CD4-positive, alpha-beta memory T cell (primary cell): ENCODE data around the gene VSTM2B. TPM values are rescaled to one million over a fixed set of nuclear protein-coding genes. Genes with fewer than 3 reads are reported as not detected.

Source experiments
- CTCF ChIA-PET: fragments of 350-600 bp; sonication (Branson Sonifier 250); formaldehyde crosslinking; loops from one replicate; lab custom pipeline; 2021; ENCODE audit warnings: inconsistent platforms; ENCODE audit not compliant: partially characterized antibody; lab: Charles Lee
- POLR2A ChIA-PET: fragments of 350-600 bp; sonication (Branson Sonifier 250); formaldehyde crosslinking; loops from one replicate; lab custom pipeline; 2021; ENCODE audit not compliant: partially characterized antibody; lab: Charles Lee
- DNase-seq, 5 donors: peaks; one replicate each; pipeline versions ENCODE4 v3.0.0 to v3.0.0-alpha.2; 2020 to 2022; ENCODE audit warnings: mixed read lengths in 1 of 5
- H3K27ac ChIP-seq: one replicate; pipeline ENCODE4 v1.7.0; 2013; ENCODE audit warnings: low read depth, low read length
- H3K27me3 ChIP-seq: 2 replicates; pipeline ENCODE4 v1.7.0; 2013; ENCODE audit warnings: mild to moderate bottlenecking, low read length, moderate library complexity; ENCODE audit not compliant: insufficient read depth
- H3K36me3 ChIP-seq: 2 replicates; pipeline ENCODE4 v1.7.0; 2013; ENCODE audit warnings: mild to moderate bottlenecking, low read length, moderate library complexity; ENCODE audit not compliant: insufficient read depth
- H3K4me1 ChIP-seq: 2 replicates; pipeline ENCODE4 v1.7.0; 2013; ENCODE audit warnings: mild to moderate bottlenecking, low read length, moderate library complexity; ENCODE audit not compliant: insufficient read depth
- H3K4me3 ChIP-seq, 2 donors: one replicate each; pipeline ENCODE4 v1.7.0; 2013; ENCODE audit warnings: low read length in 2 of 2, mild to moderate bottlenecking in 1 of 2
- H3K9me3 ChIP-seq, 2 donors: one replicate each; pipeline ENCODE4 v1.7.0; 2013; ENCODE audit warnings: low read length in 2 of 2, control low read depth in 1 of 2; ENCODE audit not compliant: control insufficient read depth in 1 of 2
- H3K27ac Mint-ChIP-seq, 7 donors: one replicate each; pipeline ENCODE4 v1.8.0; 2020 to 2021; ENCODE audit warnings: mixed read lengths in 7 of 7, mild to moderate bottlenecking in 6 of 7, inconsistent platforms in 3 of 7, moderate library complexity in 3 of 7
- H3K27me3 Mint-ChIP-seq, 2 donors: one replicate each; pipeline ENCODE4 v1.8.0; 2020 to 2021; ENCODE audit warnings: mixed read lengths in 2 of 2
- H3K36me3 Mint-ChIP-seq, 2 donors: one replicate each; pipeline ENCODE4 v1.8.0; 2020 to 2021; ENCODE audit warnings: mixed read lengths in 2 of 2, inconsistent platforms in 1 of 2, mild to moderate bottlenecking in 1 of 2
- H3K4me1 Mint-ChIP-seq, 4 donors: one replicate each; pipeline ENCODE4 v1.8.0; 2020 to 2021; ENCODE audit warnings: mixed read lengths in 4 of 4, mild to moderate bottlenecking in 1 of 4
- H3K4me3 Mint-ChIP-seq, 8 donors: one replicate each; pipeline ENCODE4 v1.8.0; 2020 to 2021; ENCODE audit warnings: mixed read lengths in 8 of 8, mild to moderate bottlenecking in 7 of 8, moderate library complexity in 6 of 8, inconsistent platforms in 3 of 8
- H3K9me3 Mint-ChIP-seq, 8 donors: one replicate each; pipeline ENCODE4 v1.8.0; 2020 to 2021; ENCODE audit warnings: mixed read lengths in 8 of 8, mild to moderate bottlenecking in 5 of 8, inconsistent platforms in 3 of 8, moderate library complexity in 1 of 8
- intact Hi-C: fragments of 100-400 bp; cut with micrococcal nuclease; formaldehyde crosslinking; loops from one replicate; pipeline ENCODE4 v1.15.1; 2023
- polyA plus RNA-seq, 2 donors: library from polyadenylated mRNA; unstranded; fragments of 300-500 nt; fragmentation: Illumina TruSeq; gene quantifications; one replicate each; pipeline ENCODE4 v1.2.3, GENCODE V29; 2021
- total RNA-seq, 2 experiments: library from RNA; stranded (reverse); gene quantifications; one replicate each; pipeline ENCODE4 v1.2.3, GENCODE V29; 2021

Gene VSTM2B
- total and polyA plus RNA-seq, 4 experiments from 2014 or later = not detected

GRCh38 chr19:29509456-29509855, 16.3 kb upstream of the VSTM2B start:
- Mint-ChIP-seq H3K36me3 (no peaks in the 10 kb centered on the region), H3K27ac (peak overlapping the region in 1 of 7 donors; percentile 76), H3K9me3 (peaks cover 0 to 2% (median 0%) of the 10 kb centered on the region in 8 donors), H3K4me1 (no peaks in the 10 kb centered on the region), H3K27me3 (peaks cover 14 to 18% of the 10 kb centered on the region in 2 donors), H3K4me3 (no peak overlapping the region)
- Histone ChIP-seq H3K36me3 (no peaks in the 10 kb centered on the region), H3K4me1 (no peaks in the 10 kb centered on the region), H3K4me3 (no peak overlapping the region), H3K27me3 (no peaks in the 10 kb centered on the region), H3K27ac (no peak overlapping the region), H3K9me3 (no peaks in the 10 kb centered on the region)
- ChIA-PET POLR2A (no interaction called here), CTCF (no interaction called here)
- intact Hi-C loops = no loop called here
- DNase-seq = no peak

DNA sequence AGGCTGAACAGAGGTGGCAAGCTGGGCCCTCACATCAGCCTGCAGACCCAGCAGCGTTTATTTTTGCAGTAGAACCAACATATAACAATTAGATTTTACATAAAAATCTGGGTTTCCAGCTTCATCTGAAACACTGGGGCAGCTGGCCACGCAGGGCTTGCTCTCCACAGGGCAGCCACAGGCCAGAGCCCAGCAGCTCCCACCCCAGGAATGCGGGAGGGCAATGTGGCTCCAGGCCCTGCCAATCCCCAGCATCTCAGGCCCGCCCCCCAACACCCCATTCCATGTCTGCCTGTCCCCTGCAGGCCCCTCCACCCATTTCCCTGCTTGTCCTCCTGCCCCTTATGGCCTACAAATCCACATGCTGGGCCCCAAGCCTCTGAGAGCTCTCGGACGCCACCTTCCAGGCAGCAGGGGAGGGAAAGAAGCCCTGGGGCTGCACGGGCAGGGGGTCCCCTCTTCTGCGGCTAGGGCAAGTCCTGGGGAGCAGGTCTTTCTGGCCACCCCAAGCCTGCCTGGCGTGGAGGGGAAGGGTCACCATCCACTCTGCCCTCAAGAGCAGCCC, 15.0 kb upstream of the VSTM2B start:
- no peak overlapping the region for H3K4me3 Mint-ChIP-seq
- no peaks in the 10 kb centered on the region for H3K36me3 ChIP-seq
- intact Hi-C loops = no loop called here
- H3K9me3 ChIP-seq = no peaks in the 10 kb centered on the region
- H3K27me3 ChIP-seq = no peaks in the 10 kb centered on the region
- ChIA-PET CTCF (no interaction called here), POLR2A (no interaction called here)
- no peak overlapping the region for H3K27ac ChIP-seq
- H3K4me1 Mint-ChIP-seq = no peaks in the 10 kb centered on the region
- no peaks in the 10 kb centered on the region for H3K4me1 ChIP-seq
- no peak overlapping the region for H3K27ac Mint-ChIP-seq
- no peaks in the 10 kb centered on the region for H3K36me3 Mint-ChIP-seq
- DNase-seq = no peak
- peaks cover 14 to 18% of the 10 kb centered on the region in 2 donors for H3K27me3 Mint-ChIP-seq
- no peak overlapping the region for H3K4me3 ChIP-seq
- H3K9me3 Mint-ChIP-seq = peaks cover 0 to 4% (median 0%) of the 10 kb centered on the region in 8 donors

DNA sequence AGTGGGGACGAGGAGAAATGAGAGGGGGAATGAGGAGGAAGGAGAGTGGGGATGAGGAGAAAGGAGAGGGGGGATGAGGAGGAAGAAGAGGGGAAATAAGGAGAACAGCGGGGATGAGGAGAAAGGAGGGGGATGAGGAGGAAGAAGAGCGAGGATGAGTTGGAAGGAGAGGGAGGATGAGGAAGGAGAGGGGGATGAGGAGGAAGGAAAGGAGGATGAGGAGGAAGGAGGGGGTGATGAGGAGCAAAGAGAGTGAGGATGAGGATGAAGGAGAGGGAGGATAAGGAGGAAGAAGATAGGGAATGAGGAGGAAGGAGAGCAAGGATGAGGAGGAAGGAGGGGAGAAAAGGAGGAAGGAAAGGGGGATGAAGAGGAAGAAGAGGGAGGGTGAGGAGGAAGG, 14.0 kb upstream of the VSTM2B start:
- Histone ChIP-seq H3K4me3 (no peak overlapping the region), H3K4me1 (no peaks in the 10 kb centered on the region), H3K27me3 (no peaks in the 10 kb centered on the region), H3K36me3 (no peaks in the 10 kb centered on the region), H3K9me3 (no peaks in the 10 kb centered on the region), H3K27ac (no peak overlapping the region)
- intact Hi-C loops = no loop called here
- H3K4me1 Mint-ChIP-seq = no peaks in the 10 kb centered on the region
- no peak for DNase-seq
- no peak overlapping the region for H3K27ac Mint-ChIP-seq
- H3K36me3 Mint-ChIP-seq = no peaks in the 10 kb centered on the region
- CTCF ChIA-PET = no interaction called here
- H3K4me3 Mint-ChIP-seq = no peak overlapping the region
- H3K9me3 Mint-ChIP-seq = peaks cover 0 to 4% (median 0%) of the 10 kb centered on the region in 8 donors
- peaks cover 14 to 18% of the 10 kb centered on the region in 2 donors for H3K27me3 Mint-ChIP-seq
- POLR2A ChIA-PET = no interaction called here

DNA sequence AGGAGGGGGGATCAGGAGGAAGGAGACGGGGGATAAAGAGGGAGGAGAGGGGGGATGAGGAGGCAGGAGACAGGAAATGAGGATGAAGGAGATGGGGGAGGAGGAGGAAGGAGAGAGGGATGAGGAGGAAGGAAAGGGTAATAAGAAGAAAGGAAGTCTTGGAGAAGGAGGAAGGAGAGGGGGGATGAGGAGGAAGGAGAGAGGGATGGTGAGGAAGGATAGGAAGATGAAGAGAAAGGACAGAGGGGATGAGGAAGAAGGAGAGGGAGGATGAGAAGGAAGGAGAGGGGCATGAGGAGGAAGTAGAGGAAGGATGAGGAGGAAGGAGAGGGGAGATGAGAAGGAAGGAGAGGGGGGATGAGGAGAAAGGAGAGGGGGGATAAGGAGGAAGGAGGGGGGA, 13.0 kb upstream of the VSTM2B start:
- Mint-ChIP-seq H3K4me3 (no peak overlapping the region), H3K9me3 (peaks cover 0 to 4% (median 0%) of the 10 kb centered on the region in 8 donors), H3K4me1 (no peaks in the 10 kb centered on the region), H3K27ac (no peak overlapping the region), H3K36me3 (no peaks in the 10 kb centered on the region), H3K27me3 (peaks cover 14 to 15% of the 10 kb centered on the region in 2 donors)
- CTCF ChIA-PET = no interaction called here
- Histone ChIP-seq H3K27me3 (no peaks in the 10 kb centered on the region), H3K27ac (no peak overlapping the region), H3K4me1 (no peaks in the 10 kb centered on the region), H3K9me3 (no peaks in the 10 kb centered on the region), H3K36me3 (no peaks in the 10 kb centered on the region), H3K4me3 (no peak overlapping the region)
- DNase-seq = no peak
- POLR2A ChIA-PET = no interaction called here
- intact Hi-C loops = no loop called here

DNA sequence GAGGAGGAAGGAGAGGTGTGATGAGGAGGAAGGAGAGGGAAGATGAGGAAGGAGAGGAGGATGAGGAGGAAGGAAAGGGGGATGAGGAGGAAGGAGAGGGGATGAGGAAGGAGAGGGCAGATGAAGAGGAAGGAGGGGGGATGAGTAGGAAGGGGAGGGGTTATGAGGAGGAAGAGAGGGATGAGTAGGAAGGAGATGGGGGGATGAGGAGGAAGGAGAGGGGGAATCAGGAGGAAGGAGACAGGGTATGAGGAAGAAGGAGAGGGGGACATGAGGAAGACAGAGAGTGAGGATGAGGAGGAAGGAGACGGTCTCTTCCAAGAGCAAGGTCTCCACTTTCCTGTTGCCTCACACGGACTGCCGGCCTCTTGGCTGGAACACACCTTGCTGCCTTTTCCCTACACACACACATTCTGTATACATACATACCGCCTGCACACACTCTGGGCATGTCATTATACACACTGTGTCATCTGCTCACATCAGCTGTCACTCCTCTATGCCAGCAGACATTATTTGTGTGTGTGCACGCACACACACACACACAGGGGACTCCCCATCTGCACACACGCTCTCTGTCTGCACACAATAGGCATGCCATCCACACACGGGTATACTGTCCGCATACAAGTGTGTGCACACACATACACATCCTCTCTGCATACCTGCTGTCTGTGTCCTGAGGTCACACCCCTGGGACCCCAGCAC, 11.1 kb upstream of the VSTM2B start:
- no peak overlapping the region for H3K4me3 Mint-ChIP-seq
- H3K36me3 Mint-ChIP-seq = no peaks in the 10 kb centered on the region
- H3K9me3 ChIP-seq = no peaks in the 10 kb centered on the region
- no peak overlapping the region for H3K27ac ChIP-seq
- ChIA-PET POLR2A (no interaction called here), CTCF (no interaction called here)
- no peak overlapping the region for H3K4me3 ChIP-seq
- H3K36me3 ChIP-seq = no peaks in the 10 kb centered on the region
- no peak for DNase-seq
- no peak overlapping the region for H3K27ac Mint-ChIP-seq
- H3K27me3 Mint-ChIP-seq = peaks cover 5 to 9% of the 10 kb centered on the region in 2 donors
- H3K4me1 ChIP-seq = no peaks in the 10 kb centered on the region
- no peaks in the 10 kb centered on the region for H3K4me1 Mint-ChIP-seq
- no peaks in the 10 kb centered on the region for H3K27me3 ChIP-seq
- peaks cover 0 to 1% (median 0%) of the 10 kb centered on the region in 8 donors for H3K9me3 Mint-ChIP-seq
- intact Hi-C loops = no loop called here

GRCh38 chr19:29515233-29515619, 10.6 kb upstream of the VSTM2B start:
- Mint-ChIP-seq H3K9me3 (peaks cover 0 to 1% (median 0%) of the 10 kb centered on the region in 8 donors), H3K4me3 (no peak overlapping the region), H3K27ac (no peak overlapping the region), H3K4me1 (no peaks in the 10 kb centered on the region), H3K36me3 (no peaks in the 10 kb centered on the region), H3K27me3 (peaks cover 7 to 9% of the 10 kb centered on the region in 2 donors)
- no peak for DNase-seq
- no peaks in the 10 kb centered on the region for H3K9me3 ChIP-seq
- no peak overlapping the region for H3K4me3 ChIP-seq
- H3K27ac ChIP-seq = no peak overlapping the region
- H3K27me3 ChIP-seq = no peaks in the 10 kb centered on the region
- ChIA-PET CTCF (no interaction called here), POLR2A (no interaction called here)
- intact Hi-C loops = no loop called here
- no peaks in the 10 kb centered on the region for H3K36me3 ChIP-seq
- H3K4me1 ChIP-seq = no peaks in the 10 kb centered on the region

DNA sequence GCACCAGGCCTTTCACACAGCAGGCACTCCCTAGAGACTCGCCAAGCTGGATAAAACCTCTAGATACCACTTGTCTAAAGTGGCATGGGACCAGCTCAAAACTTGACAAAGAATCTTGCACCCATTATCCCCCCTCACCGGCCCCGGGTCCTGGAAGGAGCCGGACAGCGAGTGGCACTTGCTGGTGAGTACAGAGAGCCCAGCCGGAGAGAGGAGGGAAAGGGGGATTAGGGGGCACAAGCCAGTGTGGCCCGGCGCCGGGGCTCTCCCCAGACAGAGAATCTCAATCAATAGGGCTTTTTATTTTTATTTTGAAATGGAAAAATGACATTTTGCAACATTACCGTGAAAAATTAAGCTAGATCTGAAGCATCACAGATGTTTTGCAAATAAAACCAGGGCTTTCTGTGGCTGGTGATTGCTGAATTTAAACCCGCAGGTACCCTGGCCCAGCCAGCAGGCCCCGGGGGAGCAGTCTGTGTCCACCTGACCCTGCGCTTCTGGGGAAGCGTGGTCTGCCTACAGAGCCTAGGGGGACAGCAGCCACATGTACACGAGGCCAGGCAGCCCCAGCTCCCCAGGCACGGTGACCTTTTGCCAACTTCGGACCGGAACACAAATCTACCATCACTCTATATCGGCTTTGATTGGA, 10.0 kb upstream of the VSTM2B start:
- Histone ChIP-seq H3K4me1 (no peaks in the 10 kb centered on the region), H3K4me3 (no peak overlapping the region), H3K9me3 (no peaks in the 10 kb centered on the region), H3K27ac (no peak overlapping the region), H3K27me3 (no peaks in the 10 kb centered on the region), H3K36me3 (no peaks in the 10 kb centered on the region)
- H3K36me3 Mint-ChIP-seq = no peaks in the 10 kb centered on the region
- intact Hi-C loops = no loop called here
- H3K27me3 Mint-ChIP-seq = peaks cover 8 to 11% of the 10 kb centered on the region in 2 donors
- CTCF ChIA-PET = no interaction called here
- POLR2A ChIA-PET = no interaction called here
- peaks cover 0 to 1% (median 0%) of the 10 kb centered on the region in 8 donors for H3K9me3 Mint-ChIP-seq
- no peaks in the 10 kb centered on the region for H3K4me1 Mint-ChIP-seq
- no peak for DNase-seq
- H3K4me3 Mint-ChIP-seq = no peak overlapping the region
- H3K27ac Mint-ChIP-seq = no peak overlapping the region
